ENCODE data around the gene COL23A1. TPM values are rescaled to one million over a fixed set of nuclear protein-coding genes. Genes with fewer than 3 reads are reported as not detected.
A peak's percentile ranks its signal among the peaks of the same experiment; 100 is the strongest.
"Not testable (repeated sequence)": the region's sequence is repeated elsewhere in the genome, so short reads cannot be mapped to it uniquely, and the experiment has no call there.

The COL23A1 gene
- total RNA-seq, 4 donors from 2014 or later, result 2.5 to 3.4 (median 3.0) TPM

DNA sequence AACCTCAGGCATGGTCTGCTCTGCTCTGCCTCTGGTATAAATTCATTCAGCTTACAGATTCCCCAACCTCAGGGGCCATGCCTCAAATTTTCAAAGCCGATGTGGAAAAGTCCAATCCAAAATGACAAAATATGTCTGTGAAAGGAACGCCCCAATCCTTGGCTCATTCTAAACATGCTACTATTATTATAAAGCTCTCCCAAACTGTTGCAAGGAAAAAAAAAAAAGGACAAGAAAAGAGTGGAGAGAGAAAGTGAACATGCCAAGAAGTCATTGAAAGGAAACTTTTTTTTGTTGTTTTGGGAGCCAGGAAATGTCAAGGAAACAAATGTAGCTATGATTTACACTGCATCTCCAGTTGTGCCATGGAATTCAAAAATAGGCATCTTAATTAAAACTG is 3.8 kb downstream of the COL23A1 start:
- TF ChIP-seq, protein P1, sequence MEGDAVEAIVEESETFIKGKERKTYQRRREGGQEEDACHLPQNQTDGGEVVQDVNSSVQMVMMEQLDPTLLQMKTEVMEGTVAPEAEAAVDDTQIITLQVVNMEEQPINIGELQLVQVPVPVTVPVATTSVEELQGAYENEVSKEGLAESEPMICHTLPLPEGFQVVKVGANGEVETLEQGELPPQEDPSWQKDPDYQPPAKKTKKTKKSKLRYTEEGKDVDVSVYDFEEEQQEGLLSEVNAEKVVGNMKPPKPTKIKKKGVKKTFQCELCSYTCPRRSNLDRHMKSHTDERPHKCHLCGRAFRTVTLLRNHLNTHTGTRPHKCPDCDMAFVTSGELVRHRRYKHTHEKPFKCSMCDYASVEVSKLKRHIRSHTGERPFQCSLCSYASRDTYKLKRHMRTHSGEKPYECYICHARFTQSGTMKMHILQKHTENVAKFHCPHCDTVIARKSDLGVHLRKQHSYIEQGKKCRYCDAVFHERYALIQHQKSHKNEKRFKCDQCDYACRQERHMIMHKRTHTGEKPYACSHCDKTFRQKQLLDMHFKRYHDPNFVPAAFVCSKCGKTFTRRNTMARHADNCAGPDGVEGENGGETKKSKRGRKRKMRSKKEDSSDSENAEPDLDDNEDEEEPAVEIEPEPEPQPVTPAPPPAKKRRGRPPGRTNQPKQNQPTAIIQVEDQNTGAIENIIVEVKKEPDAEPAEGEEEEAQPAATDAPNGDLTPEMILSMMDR (IDR thresholded peaks at IDR 0.05), result no peak
- TF ChIP-seq POLR2A (IDR thresholded peaks at IDR 0.05), result no peak
- no peak for DNase-seq (ENCODE audit: low spot score in 2 of 2)
- WGBS, 2 donors, result 41 to 45% methylated on average over 2 of the region's 2 CpGs
- intact Hi-C loops (cut with DNase I; ENCODE audit: low total_unique reads), result no loop called here
- H3K4me3 ChIP-seq (ENCODE audit: low read depth, poor library complexity, severe bottlenecking), result no peak overlapping the region

DNA sequence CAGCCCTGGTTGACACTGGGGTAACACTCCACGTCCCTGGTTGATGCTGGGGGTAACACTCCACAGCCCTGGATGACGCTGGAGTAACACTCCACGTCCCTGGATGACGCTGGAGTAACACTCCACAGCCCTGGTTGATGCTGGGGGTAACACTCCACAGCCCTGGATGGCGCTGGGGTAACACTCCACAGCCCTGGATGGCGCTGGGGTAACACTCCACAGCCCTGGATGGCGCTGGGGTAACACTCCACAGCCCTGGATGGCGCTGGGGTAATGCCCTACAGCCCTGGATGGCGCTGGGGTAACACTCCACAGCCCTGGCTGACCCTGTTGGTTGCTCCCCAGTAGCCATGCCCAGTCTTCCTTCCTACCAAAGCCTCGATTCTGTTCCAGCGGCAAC is 4.8 kb downstream of the COL23A1 start:
- peak; percentile 44 to 94 for DNase-seq (ENCODE audit: low spot score in 2 of 2)
- WGBS, 2 donors, result 76 to 83% methylated on average over 9 to 11 of the region's 11 CpGs
- intact Hi-C loops (cut with DNase I; ENCODE audit: low total_unique reads); H3K4me3 ChIP-seq (ENCODE audit: low read depth, poor library complexity, severe bottlenecking): not testable (repeated sequence)

DNA sequence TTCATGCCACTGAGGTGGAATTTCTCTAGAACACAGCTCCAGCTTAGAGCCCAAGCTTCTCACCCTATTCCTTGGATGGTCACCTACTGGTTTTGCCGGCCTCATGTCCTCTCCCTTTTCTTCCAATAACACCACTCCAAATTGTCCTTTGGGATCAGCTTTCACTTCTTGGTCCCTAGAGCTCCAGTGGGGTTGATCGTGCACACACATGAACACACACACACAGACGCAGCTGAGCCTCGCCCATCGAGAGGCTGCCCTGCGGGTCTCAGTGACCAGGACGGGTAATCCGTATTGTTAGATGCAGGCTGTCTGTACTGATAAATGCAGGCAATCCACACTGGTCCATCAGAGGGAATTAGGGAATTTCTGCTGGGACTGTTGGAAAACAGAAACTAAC is 6.9 kb downstream of the COL23A1 start:
- H3K4me3 ChIP-seq (ENCODE audit: low read depth, poor library complexity, severe bottlenecking), result no peak overlapping the region
- no peak for TF ChIP-seq POLR2A (IDR thresholded peaks at IDR 0.05)
- TF ChIP-seq, protein P1 (IDR thresholded peaks at IDR 0.05), result no peak
- 79 to 95% methylated on average over 8 of the region's 8 CpGs for WGBS, 2 donors
- intact Hi-C loops (cut with DNase I; ENCODE audit: low total_unique reads), result no loop called here
- DNase-seq (ENCODE audit: low spot score in 2 of 2), result no peak

DNA sequence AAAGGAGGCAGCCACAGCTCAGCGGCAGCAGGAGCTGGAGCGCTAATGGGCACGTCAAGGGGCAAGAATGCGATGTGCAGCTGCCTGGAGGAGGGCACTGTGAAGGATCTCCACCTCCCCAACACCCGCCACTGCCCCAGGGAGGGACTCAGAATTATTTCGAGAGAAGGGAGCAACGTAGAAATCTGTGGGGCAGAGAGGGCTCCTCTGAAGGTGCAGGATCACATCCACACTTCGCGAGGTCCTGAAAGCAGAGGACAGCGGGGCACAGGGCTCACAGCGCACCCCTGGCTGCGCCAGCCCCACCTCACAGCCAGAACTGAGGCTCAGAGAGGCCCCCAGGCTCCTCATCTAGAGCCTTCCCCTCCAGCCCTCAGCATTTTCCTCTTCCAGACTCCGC is 7.9 kb downstream of the COL23A1 start:
- no peak overlapping the region for H3K4me3 ChIP-seq (ENCODE audit: low read depth, poor library complexity, severe bottlenecking)
- WGBS, 2 donors, result 68 to 81% methylated on average over 10 to 13 of the region's 13 CpGs
- TF ChIP-seq, protein P1 (IDR thresholded peaks at IDR 0.05), result no peak
- TF ChIP-seq POLR2A (IDR thresholded peaks at IDR 0.05), result no peak
- no peak for DNase-seq (ENCODE audit: low spot score in 2 of 2)
- intact Hi-C loops (cut with DNase I; ENCODE audit: low total_unique reads), result no loop called here

DNA sequence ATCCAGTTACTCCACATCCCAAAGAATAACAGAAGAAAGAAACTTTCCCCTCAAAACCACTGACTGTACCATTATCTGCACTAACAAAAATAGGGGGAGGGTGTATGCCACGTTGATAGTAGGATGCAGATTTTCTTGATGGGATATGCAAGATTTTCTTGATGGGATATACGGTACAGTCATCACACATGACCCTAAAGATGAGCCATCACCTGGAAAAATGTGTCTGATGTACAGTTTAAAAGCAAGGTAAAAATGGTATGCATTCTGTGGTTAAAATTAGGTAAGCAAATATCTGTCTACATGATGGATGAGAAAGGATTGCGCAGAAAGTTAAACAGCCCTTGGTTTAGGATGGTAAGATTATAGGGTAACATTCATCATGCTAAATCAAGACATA is 8.6 kb downstream of the COL23A1 start:
- TF ChIP-seq, protein P1 (IDR thresholded peaks at IDR 0.05), result no peak
- no peak for TF ChIP-seq POLR2A (IDR thresholded peaks at IDR 0.05)
- no peak for DNase-seq (ENCODE audit: low spot score in 2 of 2)
- no peak overlapping the region for H3K4me3 ChIP-seq (ENCODE audit: low read depth, poor library complexity, severe bottlenecking)
- intact Hi-C loops (cut with DNase I; ENCODE audit: low total_unique reads), result no loop called here
- WGBS, 2 donors, result 67 to 70% methylated on average over 3 of the region's 3 CpGs

DNA sequence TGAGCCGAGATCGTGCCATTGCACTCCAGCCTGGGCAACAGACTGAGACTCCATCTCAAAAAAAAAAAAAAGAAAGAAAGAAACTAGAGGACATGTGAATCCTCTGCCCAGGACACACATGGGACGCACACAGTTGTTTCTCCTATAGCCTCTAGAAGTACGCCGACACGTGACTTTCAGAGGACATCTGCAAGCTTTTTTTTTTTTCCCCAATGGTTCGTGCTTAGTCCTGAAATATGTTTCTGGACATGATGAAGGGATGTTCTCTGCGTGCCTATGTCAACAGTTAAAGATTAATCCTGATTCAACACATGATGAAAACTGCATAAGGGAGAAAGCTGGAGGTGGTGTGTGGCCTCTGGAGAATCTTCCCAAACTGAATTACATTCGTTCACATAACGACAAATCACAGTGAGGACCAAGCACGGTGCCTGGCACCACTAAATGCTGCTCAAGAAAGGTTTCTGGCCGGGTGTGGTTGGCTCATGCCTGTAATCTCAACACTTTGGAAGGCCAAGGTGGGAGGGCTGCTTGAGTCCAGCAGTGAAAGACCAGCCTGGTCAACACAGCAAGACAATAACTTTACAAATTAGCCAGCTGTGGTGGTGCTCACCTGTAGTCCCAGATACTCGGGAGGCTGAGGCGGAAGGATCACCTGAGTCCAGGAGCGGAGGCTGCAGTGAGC is 9.8 kb downstream of the COL23A1 start:
- intact Hi-C loops (cut with DNase I; ENCODE audit: low total_unique reads), result no loop called here
- H3K4me3 ChIP-seq (ENCODE audit: low read depth, poor library complexity, severe bottlenecking), result no peak overlapping the region
- 77 to 85% methylated on average over 15 of the region's 15 CpGs for WGBS, 2 donors
- TF ChIP-seq POLR2A (IDR thresholded peaks at IDR 0.05), result no peak
- TF ChIP-seq, protein P1 (IDR thresholded peaks at IDR 0.05), result no peak
- peak in 1 of 2 donors; percentile 53 for DNase-seq (ENCODE audit: low spot score in 2 of 2)

All from lower leg skin (tissue), 4 donors.